ENCODE measurements around the gene DNAJB13.

The DNAJB13 gene

DNA sequence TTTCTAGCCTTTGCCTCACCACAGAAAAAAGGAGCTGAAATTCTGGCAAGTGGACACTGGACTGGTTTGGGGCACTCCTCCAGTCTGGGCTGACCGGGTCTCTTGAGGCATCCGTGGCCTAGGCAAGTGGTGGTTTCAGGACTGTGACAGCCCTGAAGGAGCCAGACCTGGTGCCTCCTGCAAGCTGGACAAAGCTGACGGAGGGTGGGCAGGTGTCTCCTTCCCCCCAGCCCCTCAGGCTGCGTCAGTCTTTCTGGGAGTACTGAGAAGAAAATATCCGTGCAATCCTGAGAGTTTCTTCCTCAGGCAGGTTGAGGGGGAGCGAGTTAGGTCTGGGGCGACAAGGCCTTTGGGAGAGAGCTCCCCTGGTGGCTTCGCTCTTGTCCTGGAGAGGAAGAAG, 62.3 kb downstream of the DNAJB13 start:
- Histone ChIP-seq H3K4me3 (ENCODE audit: low read depth in 1 of 2, low read length in 2 of 2) (no peak overlapping the region), H3K27me3 (ENCODE audit: control insufficient read depth in 1 of 2, insufficient read depth in 2 of 2, low read length in 2 of 2) (no peaks in the 10 kb centered on the region), H3K27ac (ENCODE audit: low read depth, low read length) (no peak overlapping the region), H3K9ac (ENCODE audit: low read depth in 1 of 2, low read length in 2 of 2) (no peak overlapping the region), H3K4me1 (ENCODE audit: control insufficient read depth in 1 of 2, insufficient read depth in 2 of 2, low read length in 2 of 2) (peaks cover 39 to 51% of the 10 kb centered on the region in 2 donors), H3K9me3 (ENCODE audit: control insufficient read depth in 1 of 2, low read length in 2 of 2) (no peaks in the 10 kb centered on the region), H3K36me3 (ENCODE audit: control insufficient read depth in 1 of 2, insufficient read depth in 2 of 2, low read length in 2 of 2) (peaks cover 0 to 14% of the 10 kb centered on the region in 2 donors)

DNA sequence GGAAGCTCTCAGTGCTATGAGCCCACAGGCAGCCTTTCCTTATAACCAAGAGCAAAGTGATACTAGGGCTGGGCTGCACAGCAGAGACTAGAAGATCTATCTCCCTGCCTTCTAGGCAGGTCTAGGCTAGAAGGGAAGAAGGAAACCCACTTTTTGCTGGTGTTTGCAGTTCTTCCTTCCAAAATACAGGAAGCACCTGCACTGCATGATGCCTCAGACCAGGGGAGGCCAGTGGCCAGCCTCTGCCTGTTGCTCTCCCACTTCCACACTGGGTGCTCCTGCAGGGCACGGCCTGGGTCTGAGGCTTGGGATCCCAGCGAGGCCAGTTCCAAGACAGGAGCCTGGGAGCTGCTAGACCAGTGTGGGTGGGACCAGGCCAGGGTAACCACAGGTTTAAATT, 64.1 kb downstream of the DNAJB13 start:
- H3K36me3 ChIP-seq (ENCODE audit: control insufficient read depth in 1 of 2, insufficient read depth in 2 of 2, low read length in 2 of 2) = peaks cover 0 to 14% of the 10 kb centered on the region in 2 donors
- H3K9ac ChIP-seq (ENCODE audit: low read depth in 1 of 2, low read length in 2 of 2) = no peak overlapping the region
- H3K27ac ChIP-seq (ENCODE audit: low read depth, low read length) = no peak overlapping the region
- H3K27me3 ChIP-seq (ENCODE audit: control insufficient read depth in 1 of 2, insufficient read depth in 2 of 2, low read length in 2 of 2) = no peaks in the 10 kb centered on the region
- no peaks in the 10 kb centered on the region for H3K9me3 ChIP-seq (ENCODE audit: control insufficient read depth in 1 of 2, low read length in 2 of 2)
- H3K4me1 ChIP-seq (ENCODE audit: control insufficient read depth in 1 of 2, insufficient read depth in 2 of 2, low read length in 2 of 2) = peaks cover 47 to 52% of the 10 kb centered on the region in 2 donors
- no peak overlapping the region for H3K4me3 ChIP-seq (ENCODE audit: low read depth in 1 of 2, low read length in 2 of 2)

DNA sequence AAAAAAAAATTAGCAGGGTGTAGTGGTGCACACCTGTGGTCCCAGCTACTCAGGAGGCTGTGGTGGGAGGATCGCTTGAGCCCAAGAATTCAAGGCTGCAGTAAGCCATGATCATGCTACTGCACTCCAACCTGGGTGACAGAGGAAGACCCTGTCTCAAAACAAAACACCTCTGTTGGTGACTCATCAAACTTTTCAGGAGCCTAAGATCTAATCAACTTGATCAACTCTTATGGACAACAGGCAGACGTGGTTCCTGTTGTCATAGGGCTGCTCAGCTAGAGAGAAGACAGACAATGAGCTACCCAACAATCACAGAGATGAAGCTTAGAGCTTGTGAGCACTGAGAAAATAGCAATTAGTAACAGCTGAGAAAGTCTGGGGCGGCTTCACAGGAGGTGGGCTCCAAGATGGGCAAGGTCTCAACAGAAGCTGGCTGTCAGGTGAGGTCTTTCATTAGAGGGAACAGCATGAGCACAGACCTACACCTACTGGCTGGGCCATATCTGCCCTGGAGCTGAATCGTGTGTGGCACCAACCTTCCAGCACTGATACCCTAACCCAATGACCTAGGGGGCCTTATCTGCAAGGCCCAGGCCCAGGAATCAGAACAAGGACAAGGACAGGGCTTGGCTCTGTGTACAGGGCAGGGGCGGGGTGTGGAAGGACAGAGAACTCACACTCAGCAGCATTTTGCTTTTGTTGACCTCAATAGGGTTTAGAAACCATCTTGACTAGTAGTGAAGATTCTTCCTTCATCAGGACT, 65.3 kb downstream of the DNAJB13 start:
- Histone ChIP-seq H3K4me1 (ENCODE audit: control insufficient read depth in 1 of 2, insufficient read depth in 2 of 2, low read length in 2 of 2) (peaks cover 47 to 48% of the 10 kb centered on the region in 2 donors), H3K27ac (ENCODE audit: low read depth, low read length) (no peak overlapping the region), H3K9me3 (ENCODE audit: control insufficient read depth in 1 of 2, low read length in 2 of 2) (no peaks in the 10 kb centered on the region), H3K27me3 (ENCODE audit: control insufficient read depth in 1 of 2, insufficient read depth in 2 of 2, low read length in 2 of 2) (no peaks in the 10 kb centered on the region), H3K36me3 (ENCODE audit: control insufficient read depth in 1 of 2, insufficient read depth in 2 of 2, low read length in 2 of 2) (peaks cover 0 to 14% of the 10 kb centered on the region in 2 donors), H3K9ac (ENCODE audit: low read depth in 1 of 2, low read length in 2 of 2) (no peak overlapping the region), H3K4me3 (ENCODE audit: low read depth in 1 of 2, low read length in 2 of 2) (no peak overlapping the region)

DNA sequence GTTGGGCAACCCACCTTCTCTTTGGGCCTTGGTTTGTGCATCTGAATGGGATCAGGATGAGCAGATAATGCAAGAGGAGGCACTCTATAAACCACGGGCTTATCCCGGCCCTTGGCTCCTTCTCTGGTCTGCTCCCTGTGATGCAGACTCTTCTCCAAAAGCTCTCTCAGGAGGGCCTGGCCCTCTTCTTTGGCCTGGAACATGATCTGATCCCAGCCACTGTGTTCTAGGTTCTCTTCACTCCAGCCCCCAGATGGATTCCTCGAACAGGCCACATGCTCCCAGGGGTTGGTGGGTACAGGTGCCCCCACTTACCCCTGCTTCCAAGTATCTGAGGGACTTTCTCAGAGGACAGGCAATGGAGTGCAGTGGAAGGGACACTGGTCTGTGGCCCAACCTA, 66.8 kb downstream of the DNAJB13 start:
- no peak overlapping the region for H3K9ac ChIP-seq (ENCODE audit: low read depth in 1 of 2, low read length in 2 of 2)
- no peaks in the 10 kb centered on the region for H3K9me3 ChIP-seq (ENCODE audit: control insufficient read depth in 1 of 2, low read length in 2 of 2)
- H3K4me3 ChIP-seq (ENCODE audit: low read depth in 1 of 2, low read length in 2 of 2) = no peak overlapping the region
- no peak overlapping the region for H3K27ac ChIP-seq (ENCODE audit: low read depth, low read length)
- H3K4me1 ChIP-seq (ENCODE audit: control insufficient read depth in 1 of 2, insufficient read depth in 2 of 2, low read length in 2 of 2) = peaks cover 44 to 51% of the 10 kb centered on the region in 2 donors
- no peaks in the 10 kb centered on the region for H3K27me3 ChIP-seq (ENCODE audit: control insufficient read depth in 1 of 2, insufficient read depth in 2 of 2, low read length in 2 of 2)
- H3K36me3 ChIP-seq (ENCODE audit: control insufficient read depth in 1 of 2, insufficient read depth in 2 of 2, low read length in 2 of 2) = peaks cover 0 to 14% of the 10 kb centered on the region in 2 donors

DNA sequence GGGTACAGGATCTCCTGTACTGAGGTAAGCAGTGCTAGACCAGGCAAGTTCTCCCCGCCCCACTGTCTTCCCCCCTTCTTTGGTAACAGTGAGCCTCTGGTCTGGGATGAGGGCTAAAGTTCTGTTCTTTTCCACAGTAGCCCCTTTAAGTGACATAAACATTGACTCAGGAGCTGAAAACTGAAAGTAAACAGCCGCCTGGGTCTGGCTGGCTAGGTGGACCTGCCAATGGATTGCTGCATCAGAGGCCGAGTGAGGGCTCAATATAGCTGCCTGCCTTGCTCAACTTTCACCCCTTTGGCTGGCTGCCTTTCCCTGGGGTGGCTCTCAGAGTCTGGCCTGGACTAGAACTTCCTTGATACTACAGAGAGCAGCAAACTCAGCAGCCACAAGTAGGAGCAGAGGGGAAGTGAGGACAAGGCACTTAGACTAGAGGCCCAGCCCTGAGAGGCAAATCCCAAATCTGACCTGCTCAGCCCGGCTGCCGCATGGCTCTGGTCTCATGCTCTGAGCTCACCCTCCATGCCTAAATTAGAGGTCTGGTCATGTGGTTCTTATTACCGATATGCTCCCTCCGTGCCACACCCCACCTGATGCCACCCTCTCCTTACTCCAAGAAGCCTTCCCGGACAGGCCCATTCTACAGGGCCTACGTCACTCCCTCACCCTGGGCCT, 67.6 kb downstream of the DNAJB13 start:
- H3K4me3 ChIP-seq (ENCODE audit: low read depth in 1 of 2, low read length in 2 of 2) = peak overlapping the region; percentile 13
- peak overlapping the region; percentile 18 to 54 for H3K9ac ChIP-seq (ENCODE audit: low read depth in 1 of 2, low read length in 2 of 2)
- peak overlapping the region; percentile 83 for H3K27ac ChIP-seq (ENCODE audit: low read depth, low read length)
- H3K9me3 ChIP-seq (ENCODE audit: control insufficient read depth in 1 of 2, low read length in 2 of 2) = no peaks in the 10 kb centered on the region
- H3K36me3 ChIP-seq (ENCODE audit: control insufficient read depth in 1 of 2, insufficient read depth in 2 of 2, low read length in 2 of 2) = peaks cover 0 to 12% of the 10 kb centered on the region in 2 donors
- H3K27me3 ChIP-seq (ENCODE audit: control insufficient read depth in 1 of 2, insufficient read depth in 2 of 2, low read length in 2 of 2) = no peaks in the 10 kb centered on the region
- H3K4me1 ChIP-seq (ENCODE audit: control insufficient read depth in 1 of 2, insufficient read depth in 2 of 2, low read length in 2 of 2) = peaks cover 48 to 55% of the 10 kb centered on the region in 2 donors

DNA sequence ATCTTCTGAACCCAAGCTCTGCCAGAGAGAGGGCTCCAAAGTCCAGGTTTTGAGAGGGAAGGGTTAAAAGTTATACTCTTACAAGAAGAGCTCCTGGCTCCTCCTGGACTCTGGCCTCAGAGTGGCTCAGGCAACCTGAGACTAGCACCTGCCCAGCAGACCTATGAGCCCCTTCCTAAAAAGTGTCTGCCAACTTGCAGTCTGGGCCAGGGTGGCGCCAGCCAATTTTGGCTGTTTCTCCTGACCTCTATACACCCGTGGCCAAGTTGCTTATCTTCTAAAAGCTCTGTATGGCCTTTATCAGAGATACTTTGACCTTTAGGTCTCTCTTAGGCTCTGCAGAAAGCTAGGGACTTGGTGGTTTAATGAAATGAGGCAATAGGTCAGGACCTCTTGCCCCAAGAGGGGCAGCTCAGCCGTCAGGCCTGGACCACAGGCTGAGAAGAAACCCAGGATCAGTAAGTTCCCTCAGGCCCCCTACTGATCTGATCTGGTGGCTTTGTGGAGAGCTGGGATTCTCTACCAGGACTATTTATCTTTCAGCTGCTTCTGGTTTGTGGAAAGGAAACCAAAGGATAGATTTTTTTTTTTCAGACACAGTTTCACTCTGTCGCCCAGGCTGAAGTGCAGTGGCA, 68.4 kb downstream of the DNAJB13 start:
- Histone ChIP-seq H3K9me3 (ENCODE audit: control insufficient read depth in 1 of 2, low read length in 2 of 2) (no peaks in the 10 kb centered on the region), H3K27ac (ENCODE audit: low read depth, low read length) (peak overlapping the region; percentile 83), H3K4me1 (ENCODE audit: control insufficient read depth in 1 of 2, insufficient read depth in 2 of 2, low read length in 2 of 2) (peaks cover 46 to 61% of the 10 kb centered on the region in 2 donors), H3K9ac (ENCODE audit: low read depth in 1 of 2, low read length in 2 of 2) (peak overlapping the region; percentile 18 to 54), H3K36me3 (ENCODE audit: control insufficient read depth in 1 of 2, insufficient read depth in 2 of 2, low read length in 2 of 2) (peaks cover 0 to 4% of the 10 kb centered on the region in 2 donors), H3K27me3 (ENCODE audit: control insufficient read depth in 1 of 2, insufficient read depth in 2 of 2, low read length in 2 of 2) (no peaks in the 10 kb centered on the region), H3K4me3 (ENCODE audit: low read depth in 1 of 2, low read length in 2 of 2) (peak overlapping the region; percentile 13)

DNA sequence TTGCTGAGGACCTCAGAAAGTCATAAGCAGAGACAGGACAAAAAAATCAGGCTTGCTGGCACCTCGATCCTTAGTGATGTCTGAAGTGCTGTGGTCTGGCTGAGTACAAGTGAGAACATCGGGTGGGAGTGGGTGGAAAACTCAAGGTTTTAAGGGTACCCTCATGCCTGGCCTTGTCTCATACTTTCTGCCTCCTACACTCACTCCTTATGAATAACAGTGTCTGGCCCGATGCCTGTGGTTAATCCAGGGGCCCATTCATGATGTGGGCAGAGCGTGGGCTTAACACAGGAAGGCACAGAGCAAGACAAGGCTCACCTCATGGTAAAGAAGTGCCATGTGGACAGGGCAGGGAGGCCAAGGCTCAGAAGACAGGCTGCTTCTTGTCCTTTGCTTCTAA, 69.0 kb downstream of the DNAJB13 start:
- no peak overlapping the region for H3K4me3 ChIP-seq (ENCODE audit: low read depth in 1 of 2, low read length in 2 of 2)
- no peaks in the 10 kb centered on the region for H3K9me3 ChIP-seq (ENCODE audit: control insufficient read depth in 1 of 2, low read length in 2 of 2)
- no peaks in the 10 kb centered on the region for H3K27me3 ChIP-seq (ENCODE audit: control insufficient read depth in 1 of 2, insufficient read depth in 2 of 2, low read length in 2 of 2)
- peaks cover 52 to 61% of the 10 kb centered on the region in 2 donors for H3K4me1 ChIP-seq (ENCODE audit: control insufficient read depth in 1 of 2, insufficient read depth in 2 of 2, low read length in 2 of 2)
- peaks cover 0 to 4% of the 10 kb centered on the region in 2 donors for H3K36me3 ChIP-seq (ENCODE audit: control insufficient read depth in 1 of 2, insufficient read depth in 2 of 2, low read length in 2 of 2)
- H3K9ac ChIP-seq (ENCODE audit: low read depth in 1 of 2, low read length in 2 of 2) = peak overlapping the region in 1 of 2 donors; percentile 2
- peak overlapping the region; percentile 83 for H3K27ac ChIP-seq (ENCODE audit: low read depth, low read length)

All from duodenal mucosa (tissue), 2 donors.